RWPE2 (cell line): ENCODE data around the gene NALCN.

ENCODE experiments used
- ATAC-seq: fragments of 200-7000 bp; cut with Tn5 transposase; 3 replicates; pipeline ENCODE4 v1.9.1; 2021; ENCODE audit warnings: low read depth
- DNase-seq: peaks from one replicate; pipeline ENCODE4 v3.0.0-alpha.2; 2020; ENCODE audit warnings: low spot score
- H3K27ac ChIP-seq: fragments of 450-650 bp; 2 replicates; pipeline ENCODE4 v1.5.1; 2017; ENCODE audit warnings: mild to moderate bottlenecking; ENCODE audit not compliant: poor library complexity, severe bottlenecking
- H3K27me3 ChIP-seq: fragments of 250-450 bp; sonication (Bioruptor Pico); 2 replicates; pipeline ENCODE4 v1.5.1; 2021; ENCODE audit warnings: mild to moderate bottlenecking, moderate library complexity; ENCODE audit not compliant: insufficient read depth, poor library complexity, severe bottlenecking
- H3K36me3 ChIP-seq: fragments of 250-450 bp; sonication (Bioruptor Pico); 2 replicates; pipeline ENCODE4 v1.5.1; 2020; ENCODE audit warnings: low read depth, mild to moderate bottlenecking, moderate library complexity
- H3K4me1 ChIP-seq: fragments of 250-450 bp; sonication (Bioruptor Pico); 2 replicates; pipeline ENCODE4 v1.5.1; 2021; ENCODE audit warnings: mild to moderate bottlenecking, moderate library complexity; ENCODE audit not compliant: insufficient read depth, poor library complexity, severe bottlenecking
- H3K4me3 ChIP-seq: fragments of 250-450 bp; sonication (Bioruptor Pico); 2 replicates; pipeline ENCODE4 v1.5.1; 2021; ENCODE audit warnings: mild to moderate bottlenecking, moderate library complexity; ENCODE audit not compliant: severe bottlenecking
- H3K9me3 ChIP-seq: fragments of 250-450 bp; sonication (Bioruptor Pico); 2 replicates; pipeline ENCODE4 v1.5.1; 2021; ENCODE audit warnings: mild to moderate bottlenecking, moderate library complexity; ENCODE audit not compliant: severe bottlenecking
- TF ChIP-seq, protein P1 (sequence below): fragments of 450-650 bp; IDR thresholded peaks from one replicate; pipeline ENCODE4 v1.5.1; 2017; ENCODE audit warnings: mild to moderate bottlenecking, moderate library complexity; ENCODE audit not compliant: poor library complexity, severe bottlenecking

NALCN gene

DNA sequence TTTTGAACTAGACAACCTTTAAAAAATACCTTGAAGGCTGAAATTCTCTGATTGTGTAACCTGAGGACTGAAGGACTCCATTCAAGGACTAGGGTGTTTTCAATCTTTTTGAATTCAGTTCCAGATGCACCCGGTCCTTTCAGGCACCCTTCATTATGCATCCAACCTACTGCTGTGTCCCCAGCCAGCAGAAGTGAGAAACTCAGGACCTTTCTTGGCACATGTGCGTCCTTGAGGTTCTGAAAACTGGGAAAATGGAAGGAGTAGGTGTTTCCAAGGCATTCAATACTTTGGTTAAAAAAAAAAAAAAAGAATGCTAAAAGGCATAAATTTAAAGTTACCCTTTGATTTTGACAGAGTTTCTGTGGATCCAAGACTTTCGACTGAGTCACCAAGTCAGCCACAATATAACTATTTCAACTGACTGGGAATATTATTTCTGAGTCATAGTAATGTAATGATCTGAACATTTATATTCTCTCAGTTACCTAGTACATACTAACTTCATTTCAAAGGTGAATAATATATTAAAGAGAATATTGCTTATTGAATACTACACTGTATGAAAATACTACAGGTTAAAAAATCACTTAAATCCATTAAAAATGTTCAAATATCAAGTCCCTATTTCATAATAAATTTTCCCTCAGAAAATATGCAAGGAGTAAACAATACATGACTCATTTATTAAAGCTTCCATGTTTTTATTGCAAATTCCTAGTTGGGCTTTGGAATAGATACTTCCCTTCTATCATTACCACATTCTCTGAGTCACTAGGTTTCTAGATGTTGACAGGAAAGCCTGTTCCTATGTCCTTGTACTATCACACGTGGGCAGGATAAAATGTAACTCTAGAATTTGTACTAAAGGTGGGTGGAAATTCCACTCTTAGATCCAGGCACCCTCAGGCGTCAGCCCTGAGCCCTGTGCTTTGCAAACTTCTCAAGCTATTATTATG lies 33.8 kb upstream of the NALCN start:
- ATAC-seq = peak; percentile 74
- Histone ChIP-seq H3K27ac (peak overlapping the region; percentile 98), H3K36me3 (no peaks in the 10 kb centered on the region; the same call in 1 of the 2 replicates), H3K4me1 (peaks cover 51% of the 10 kb centered on the region), H3K4me3 (no peak overlapping the region), H3K27me3 (no peaks in the 10 kb centered on the region), H3K9me3 (no peaks in the 10 kb centered on the region)
- DNase-seq = peak; percentile 66
- TF ChIP-seq, protein P1, sequence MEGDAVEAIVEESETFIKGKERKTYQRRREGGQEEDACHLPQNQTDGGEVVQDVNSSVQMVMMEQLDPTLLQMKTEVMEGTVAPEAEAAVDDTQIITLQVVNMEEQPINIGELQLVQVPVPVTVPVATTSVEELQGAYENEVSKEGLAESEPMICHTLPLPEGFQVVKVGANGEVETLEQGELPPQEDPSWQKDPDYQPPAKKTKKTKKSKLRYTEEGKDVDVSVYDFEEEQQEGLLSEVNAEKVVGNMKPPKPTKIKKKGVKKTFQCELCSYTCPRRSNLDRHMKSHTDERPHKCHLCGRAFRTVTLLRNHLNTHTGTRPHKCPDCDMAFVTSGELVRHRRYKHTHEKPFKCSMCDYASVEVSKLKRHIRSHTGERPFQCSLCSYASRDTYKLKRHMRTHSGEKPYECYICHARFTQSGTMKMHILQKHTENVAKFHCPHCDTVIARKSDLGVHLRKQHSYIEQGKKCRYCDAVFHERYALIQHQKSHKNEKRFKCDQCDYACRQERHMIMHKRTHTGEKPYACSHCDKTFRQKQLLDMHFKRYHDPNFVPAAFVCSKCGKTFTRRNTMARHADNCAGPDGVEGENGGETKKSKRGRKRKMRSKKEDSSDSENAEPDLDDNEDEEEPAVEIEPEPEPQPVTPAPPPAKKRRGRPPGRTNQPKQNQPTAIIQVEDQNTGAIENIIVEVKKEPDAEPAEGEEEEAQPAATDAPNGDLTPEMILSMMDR = no peak

DNA sequence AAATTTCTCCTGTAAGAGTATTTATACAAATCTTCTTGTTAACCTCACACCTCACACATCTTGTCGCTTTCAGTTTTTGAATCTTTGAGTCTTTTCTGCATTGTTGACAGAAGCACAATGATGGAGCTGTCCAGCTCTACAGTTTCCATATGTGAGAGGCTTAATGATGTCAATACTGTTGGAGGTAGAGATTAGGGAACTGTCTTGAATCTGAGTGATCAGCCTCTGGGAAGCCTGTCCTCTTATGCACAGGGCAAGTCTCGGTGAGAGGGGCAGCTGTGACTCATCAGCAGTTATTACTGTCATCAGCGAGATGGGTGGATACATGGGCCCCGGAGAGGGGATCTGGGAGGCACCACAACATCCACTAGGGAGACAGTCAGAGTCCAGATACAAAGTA lies 31.5 kb upstream of the NALCN start:
- H3K27me3 ChIP-seq = no peaks in the 10 kb centered on the region
- TF ChIP-seq, protein P1 = no peak
- no peak overlapping the region for H3K4me3 ChIP-seq
- DNase-seq (no peak), ATAC-seq (no peak)
- H3K36me3 ChIP-seq = no peaks in the 10 kb centered on the region; the same call in 1 of the 2 replicates
- H3K9me3 ChIP-seq = no peaks in the 10 kb centered on the region
- H3K4me1 ChIP-seq = peaks cover 33% of the 10 kb centered on the region
- peak overlapping the region; percentile 98 for H3K27ac ChIP-seq

DNA sequence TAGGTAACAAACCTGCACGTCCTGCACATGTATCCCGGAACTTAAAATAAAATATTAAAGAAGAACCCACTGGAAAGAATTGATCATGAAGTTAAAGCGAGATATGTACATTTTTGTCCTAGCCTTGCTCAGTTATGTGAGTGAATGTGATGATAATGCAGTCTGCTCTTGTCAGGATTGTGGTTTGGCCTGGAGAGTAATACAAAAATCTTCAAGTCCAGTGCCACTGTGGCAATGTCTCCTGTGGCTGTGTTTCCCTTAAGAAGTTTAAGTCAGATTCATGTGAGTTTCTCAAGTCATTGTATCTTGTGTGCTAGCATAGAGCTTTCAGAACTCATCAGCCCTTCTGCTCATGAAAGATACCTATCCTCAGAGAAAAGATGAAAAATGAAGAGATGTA lies 18.2 kb upstream of the NALCN start:
- TF ChIP-seq, protein P1 = no peak

DNA sequence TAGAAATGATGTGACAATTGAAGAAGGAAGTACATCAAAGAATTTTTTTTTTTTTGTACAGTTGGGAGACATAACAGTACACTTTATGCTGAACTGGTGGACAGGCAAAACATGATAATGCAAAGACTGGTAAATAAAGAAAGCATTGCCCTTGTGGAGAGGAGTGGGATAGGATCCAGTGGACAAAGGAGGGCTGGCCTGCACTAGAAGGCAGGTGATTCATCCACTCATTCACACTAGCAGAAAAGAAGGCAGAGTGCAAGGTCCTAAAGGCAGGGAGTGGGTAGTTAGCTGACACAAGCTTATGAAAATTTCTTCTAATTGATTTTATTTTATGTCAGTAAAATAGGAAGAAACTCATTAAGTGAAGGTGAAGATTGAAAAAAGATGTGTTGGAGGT lies 17.6 kb upstream of the NALCN start:
- TF ChIP-seq, protein P1 = no peak
- DNase-seq = no peak
- ATAC-seq = peak; percentile 50; the same call in 1 of the 3 replicates
- Histone ChIP-seq H3K4me3 (no peak overlapping the region), H3K4me1 (no peaks in the 10 kb centered on the region), H3K27me3 (no peaks in the 10 kb centered on the region), H3K36me3 (no peaks in the 10 kb centered on the region), H3K9me3 (no peaks in the 10 kb centered on the region), H3K27ac (no peak overlapping the region)

More for the DNA sequence above, 18.2 kb upstream of the NALCN start:
- Histone ChIP-seq H3K9me3 (no peaks in the 10 kb centered on the region), H3K36me3 (no peaks in the 10 kb centered on the region), H3K27me3 (no peaks in the 10 kb centered on the region), H3K4me1 (no peaks in the 10 kb centered on the region), H3K27ac (no peak overlapping the region), H3K4me3 (no peak overlapping the region)
- no peak for ATAC-seq
- no peak for DNase-seq

DNA sequence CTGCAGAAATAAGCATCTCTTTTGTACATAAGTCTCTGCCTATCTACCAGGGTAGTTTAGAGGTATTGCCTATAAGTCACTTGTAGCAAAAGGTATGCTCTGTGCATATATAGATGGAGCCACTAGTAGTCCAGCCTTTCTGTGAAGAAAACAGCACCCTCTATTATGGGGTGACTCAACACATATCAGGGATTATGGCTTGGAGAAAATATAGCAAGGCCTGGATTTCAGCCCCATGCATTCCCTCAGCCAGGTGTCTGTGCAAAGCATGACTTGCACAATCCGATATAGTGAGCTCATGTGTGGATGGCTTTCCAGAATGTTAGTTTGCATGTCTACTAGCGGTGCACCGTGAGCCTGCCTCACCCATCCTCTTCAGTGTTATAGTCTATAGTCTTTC lies 13.4 kb upstream of the NALCN start:
- Histone ChIP-seq H3K9me3 (no peaks in the 10 kb centered on the region), H3K27ac (no peak overlapping the region), H3K27me3 (no peaks in the 10 kb centered on the region), H3K36me3 (no peaks in the 10 kb centered on the region), H3K4me3 (no peak overlapping the region), H3K4me1 (no peaks in the 10 kb centered on the region)
- TF ChIP-seq, protein P1 = no peak
- ATAC-seq (peak; percentile 48; the same call in 2 of the 3 replicates), DNase-seq (no peak)
